ENCODE data around the gene DST.

The DST gene

GRCh38 chr6:56582236-56582635 is 60.5 kb downstream of the DST start:
- DNase-seq (ENCODE audit: insufficient read length, low spot score) (no peak), FAIRE-seq (no peak)
- TF ChIP-seq, protein P1, sequence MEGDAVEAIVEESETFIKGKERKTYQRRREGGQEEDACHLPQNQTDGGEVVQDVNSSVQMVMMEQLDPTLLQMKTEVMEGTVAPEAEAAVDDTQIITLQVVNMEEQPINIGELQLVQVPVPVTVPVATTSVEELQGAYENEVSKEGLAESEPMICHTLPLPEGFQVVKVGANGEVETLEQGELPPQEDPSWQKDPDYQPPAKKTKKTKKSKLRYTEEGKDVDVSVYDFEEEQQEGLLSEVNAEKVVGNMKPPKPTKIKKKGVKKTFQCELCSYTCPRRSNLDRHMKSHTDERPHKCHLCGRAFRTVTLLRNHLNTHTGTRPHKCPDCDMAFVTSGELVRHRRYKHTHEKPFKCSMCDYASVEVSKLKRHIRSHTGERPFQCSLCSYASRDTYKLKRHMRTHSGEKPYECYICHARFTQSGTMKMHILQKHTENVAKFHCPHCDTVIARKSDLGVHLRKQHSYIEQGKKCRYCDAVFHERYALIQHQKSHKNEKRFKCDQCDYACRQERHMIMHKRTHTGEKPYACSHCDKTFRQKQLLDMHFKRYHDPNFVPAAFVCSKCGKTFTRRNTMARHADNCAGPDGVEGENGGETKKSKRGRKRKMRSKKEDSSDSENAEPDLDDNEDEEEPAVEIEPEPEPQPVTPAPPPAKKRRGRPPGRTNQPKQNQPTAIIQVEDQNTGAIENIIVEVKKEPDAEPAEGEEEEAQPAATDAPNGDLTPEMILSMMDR (IDR thresholded peaks at IDR 0.05; ENCODE audit: insufficient read depth, missing control alignments): no peak

- DNase-seq (ENCODE audit: insufficient read length, low spot score): no peak
- no peak for FAIRE-seq
- TF ChIP-seq, protein P1 (IDR thresholded peaks at IDR 0.05; ENCODE audit: insufficient read depth, missing control alignments): no peak
Measured at GRCh38 chr6:56581296-56581925, 61.3 kb downstream of the DST start.

DNA sequence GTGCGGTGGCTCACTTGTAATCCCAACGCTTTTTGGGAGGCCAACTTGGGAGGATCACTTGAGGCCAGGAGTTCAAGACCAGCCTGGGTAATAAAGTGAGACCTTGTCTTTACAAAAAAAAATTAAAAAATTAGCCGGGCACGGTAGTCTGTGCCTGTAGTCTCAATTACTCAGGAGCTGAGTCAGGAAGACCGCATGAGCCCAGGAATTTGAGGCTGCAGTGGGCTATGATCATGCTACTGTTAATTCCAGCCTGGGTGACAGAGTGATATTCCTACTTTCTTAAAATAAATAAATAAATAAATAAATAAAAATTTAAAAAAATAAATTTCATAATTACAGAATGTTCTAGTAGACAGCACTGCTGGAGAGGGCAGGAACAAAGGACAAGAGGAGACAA is 62.4 kb downstream of the DST start:
- DNase-seq (ENCODE audit: insufficient read length, low spot score) (no peak), FAIRE-seq (no peak)
- TF ChIP-seq, protein P1 (IDR thresholded peaks at IDR 0.05; ENCODE audit: insufficient read depth, missing control alignments): no peak

GRCh38 chr6:56579155-56579851 is 63.4 kb downstream of the DST start:
- DNase-seq (ENCODE audit: insufficient read length, low spot score) (no peak), FAIRE-seq (no peak)
- TF ChIP-seq, protein P1 (IDR thresholded peaks at IDR 0.05; ENCODE audit: insufficient read depth, missing control alignments): no peak

DNA sequence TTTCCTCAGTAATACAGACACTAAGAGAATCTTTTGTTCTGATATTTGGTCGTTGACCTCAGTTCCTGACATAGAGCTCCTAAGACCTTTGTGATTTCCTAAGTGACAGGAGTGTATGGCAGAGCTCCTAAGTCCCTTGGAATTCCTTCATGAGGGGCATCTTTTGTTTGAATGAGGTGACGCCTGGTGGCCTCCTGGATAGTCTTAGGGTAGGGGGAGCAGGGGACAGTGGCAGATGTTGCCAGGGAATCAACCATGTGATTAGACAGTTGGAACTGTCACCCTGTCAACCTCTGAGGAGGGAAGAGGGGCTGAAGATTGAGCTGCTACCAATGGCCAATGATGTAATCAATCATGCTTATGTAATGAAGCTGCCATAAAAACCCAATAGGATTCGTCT is 67.0 kb downstream of the DST start:
- no peak for DNase-seq (ENCODE audit: insufficient read length, low spot score)
- no peak for FAIRE-seq
- TF ChIP-seq, protein P1 (IDR thresholded peaks at IDR 0.05; ENCODE audit: insufficient read depth, missing control alignments): no peak

DNA sequence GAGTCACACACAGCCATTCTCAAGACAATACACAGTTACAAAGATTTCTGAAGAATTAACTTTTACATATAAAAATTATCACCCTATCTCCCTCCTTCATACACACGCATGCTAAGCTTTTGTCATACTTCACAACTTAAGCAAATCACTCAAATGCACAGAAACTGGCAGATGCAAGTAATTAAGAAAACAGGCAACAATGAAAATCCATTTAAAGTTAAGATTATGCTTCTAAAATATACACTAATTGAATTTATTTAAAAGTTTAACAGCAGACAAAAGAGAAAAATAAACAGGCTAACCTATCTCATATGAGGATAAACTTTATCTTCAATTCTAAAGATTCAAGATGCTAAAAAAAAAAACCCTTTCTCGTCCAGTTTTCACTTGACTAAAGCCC is 68.4 kb downstream of the DST start:
- no peak for DNase-seq (ENCODE audit: insufficient read length, low spot score)
- TF ChIP-seq, protein P1 (IDR thresholded peaks at IDR 0.05; ENCODE audit: insufficient read depth, missing control alignments): no peak
- no peak for FAIRE-seq

GRCh38 chr6:56573624-56574023 is 69.1 kb downstream of the DST start:
- TF ChIP-seq, protein P1 (IDR thresholded peaks at IDR 0.05; ENCODE audit: insufficient read depth, missing control alignments): no peak
- FAIRE-seq: peak; percentile 38
- no peak for DNase-seq (ENCODE audit: insufficient read length, low spot score)

Data from D721Med (cell line).